Mucosa of stomach (tissue), 1 donor: ENCODE data around the gene ITPR1.

Experiments used
- H3K27me3 ChIP-seq: one replicate; pipeline ENCODE4 v1.7.0; 2013; ENCODE audit warnings: mild to moderate bottlenecking, low read length; ENCODE audit not compliant: control insufficient read depth, insufficient read depth
- H3K36me3 ChIP-seq: one replicate; pipeline ENCODE4 v1.7.0; 2013; ENCODE audit warnings: low read length; ENCODE audit not compliant: control insufficient read depth, insufficient read depth
- H3K4me1 ChIP-seq: one replicate; pipeline ENCODE4 v1.7.0; 2013; ENCODE audit warnings: mild to moderate bottlenecking, low read length; ENCODE audit not compliant: control insufficient read depth, insufficient read depth
- H3K4me3 ChIP-seq: one replicate; pipeline ENCODE4 v1.7.0; 2013; ENCODE audit warnings: low read length
- H3K9ac ChIP-seq: one replicate; pipeline ENCODE4 v1.7.0; 2013; ENCODE audit warnings: mild to moderate bottlenecking, low read length, moderate library complexity
- H3K9me3 ChIP-seq: one replicate; pipeline ENCODE4 v1.7.0; 2013; ENCODE audit warnings: mild to moderate bottlenecking, low read length, moderate library complexity; ENCODE audit not compliant: control insufficient read depth
- donor health status: Pancreatic carcinoma.

The ITPR1 gene

DNA sequence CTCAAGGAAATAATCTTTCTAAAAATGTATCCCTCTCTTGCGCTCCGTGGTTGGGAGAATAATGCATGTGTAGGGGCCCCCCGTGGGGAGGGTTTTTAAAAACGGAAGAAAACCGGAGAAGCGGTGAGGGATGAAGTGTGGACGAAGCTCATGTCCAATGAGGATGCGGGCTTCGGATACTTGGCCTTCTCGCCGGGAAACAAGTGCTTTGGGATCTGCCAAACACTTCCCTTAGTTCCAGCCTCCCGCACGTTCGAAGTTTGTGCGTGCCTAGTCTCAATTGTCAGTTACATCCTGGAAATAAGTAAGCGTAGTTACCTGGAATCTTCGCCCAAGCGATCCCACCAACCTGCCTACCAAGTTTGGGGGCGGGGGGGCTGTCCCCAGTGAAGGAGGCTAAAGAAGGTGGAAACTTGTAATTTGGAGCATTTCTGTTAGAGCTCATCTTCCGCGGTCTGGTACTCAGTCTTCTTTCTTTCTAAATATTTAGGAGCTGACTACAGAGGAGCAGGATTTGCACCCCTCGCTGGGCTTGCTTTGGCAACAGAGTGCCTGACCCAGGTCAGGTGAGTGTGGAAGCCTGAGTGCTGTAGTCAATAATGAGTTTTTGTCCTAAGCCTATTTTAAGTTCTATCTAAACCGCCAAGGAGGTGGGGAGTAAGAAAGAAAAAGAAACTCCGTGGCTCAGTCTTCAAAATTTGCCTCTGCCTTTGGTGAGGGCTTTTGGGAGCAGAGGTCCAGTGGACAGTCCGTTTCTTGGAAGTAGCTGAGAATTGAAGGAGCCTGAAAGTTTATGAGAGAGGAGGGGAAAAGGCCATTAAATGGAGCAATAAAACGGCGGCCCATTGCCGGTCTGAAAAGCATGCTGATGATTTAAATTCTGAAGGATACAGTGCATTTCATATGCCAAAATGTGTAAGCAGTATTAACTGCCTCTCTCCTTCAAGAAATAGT, 1.1 kb downstream of the ITPR1 start:
- no peaks in the 10 kb centered on the region for H3K27me3 ChIP-seq
- peak overlapping the region; percentile 77 for H3K4me3 ChIP-seq
- peak overlapping the region; percentile 75 for H3K9ac ChIP-seq
- H3K4me1 ChIP-seq = peaks cover 21% of the 10 kb centered on the region
- no peaks in the 10 kb centered on the region for H3K9me3 ChIP-seq
- no peaks in the 10 kb centered on the region for H3K36me3 ChIP-seq

DNA sequence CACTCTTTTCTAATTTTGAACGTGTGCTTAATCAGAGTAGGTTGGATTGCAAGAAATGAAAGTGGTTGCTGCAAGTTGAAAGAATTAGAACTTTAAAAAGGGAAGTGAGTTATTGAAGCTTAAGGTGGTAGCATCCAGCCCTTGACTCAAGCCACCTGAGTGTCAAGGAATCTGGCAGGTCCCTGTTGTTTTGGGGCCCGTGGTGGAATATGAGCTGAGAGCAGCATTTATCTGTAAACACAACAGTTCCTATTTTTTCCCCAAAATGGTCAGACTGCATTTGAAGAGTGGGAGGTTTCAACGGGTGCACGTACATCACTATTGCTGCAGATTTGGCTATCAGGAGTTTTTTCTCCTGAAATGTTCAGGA, 1.7 kb downstream of the ITPR1 start:
- Histone ChIP-seq H3K9ac (peak overlapping the region; percentile 75), H3K4me1 (peaks cover 21% of the 10 kb centered on the region), H3K4me3 (peak overlapping the region; percentile 77)

DNA sequence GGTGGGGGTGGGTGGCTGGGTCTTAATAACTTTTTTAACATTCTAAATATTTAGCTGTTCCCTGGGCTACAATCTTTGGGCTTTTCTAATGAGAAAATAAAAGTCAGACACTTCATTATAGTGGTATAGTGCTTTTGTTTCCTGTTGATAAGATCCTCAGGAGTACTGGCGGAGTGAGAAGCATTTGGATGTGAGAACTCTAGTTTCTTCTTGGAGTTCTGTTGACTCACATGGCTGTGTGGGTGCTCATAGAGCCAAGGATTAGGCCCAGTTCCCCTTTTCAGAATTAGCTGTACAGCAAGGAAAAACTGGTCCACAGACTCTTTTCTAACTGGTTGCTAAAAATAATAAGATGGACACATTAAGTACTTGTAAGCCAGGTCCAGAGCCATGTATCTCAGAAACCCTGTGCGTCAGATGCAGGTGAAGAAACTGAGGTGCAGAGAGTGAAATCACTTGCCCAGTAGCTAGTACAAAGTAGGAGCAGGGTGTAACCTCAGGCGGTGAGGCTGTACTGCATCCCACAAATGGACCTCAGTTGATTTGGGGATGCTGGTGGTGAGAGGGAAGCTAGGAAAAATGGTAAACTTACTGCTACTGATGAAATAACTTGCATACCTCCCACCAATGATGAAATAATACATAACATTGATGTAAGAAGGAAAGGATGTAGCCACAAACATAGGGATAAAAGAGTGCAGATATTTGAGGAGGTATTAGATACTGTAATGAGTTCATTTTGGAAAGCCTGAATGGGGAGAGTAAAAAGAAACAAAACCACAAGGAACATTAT, 2.3 kb downstream of the ITPR1 start:
- Histone ChIP-seq H3K4me3 (no peak overlapping the region), H3K27me3 (no peaks in the 10 kb centered on the region)

More for the DNA sequence above, 1.7 kb downstream of the ITPR1 start:
- no peaks in the 10 kb centered on the region for H3K9me3 ChIP-seq
- no peaks in the 10 kb centered on the region for H3K36me3 ChIP-seq
- no peaks in the 10 kb centered on the region for H3K27me3 ChIP-seq

DNA sequence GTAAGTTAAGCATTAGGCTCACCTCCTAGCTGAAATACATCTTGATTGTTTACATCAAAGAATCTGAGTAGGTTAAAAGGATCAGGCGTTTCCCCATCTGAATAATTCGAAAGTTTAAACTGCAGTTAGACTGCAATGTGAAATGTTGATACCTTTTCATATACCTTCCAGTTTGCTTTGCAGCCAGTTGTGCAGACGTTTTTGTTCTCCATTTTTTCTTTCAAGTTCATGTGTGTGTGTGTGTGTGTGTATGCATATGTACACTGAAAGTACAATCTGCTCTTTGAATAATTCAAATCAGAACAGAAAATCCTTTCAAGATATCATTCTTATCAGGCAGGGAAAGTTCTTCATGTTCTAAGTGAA, 2.9 kb downstream of the ITPR1 start:
- H3K4me3 ChIP-seq = no peak overlapping the region
- peaks cover 21% of the 10 kb centered on the region for H3K4me1 ChIP-seq
- H3K9ac ChIP-seq = no peak overlapping the region

More for the DNA sequence above, 2.3 kb downstream of the ITPR1 start:
- Histone ChIP-seq H3K36me3 (no peaks in the 10 kb centered on the region), H3K9me3 (no peaks in the 10 kb centered on the region), H3K4me1 (peaks cover 21% of the 10 kb centered on the region), H3K9ac (peak overlapping the region; percentile 75)

DNA sequence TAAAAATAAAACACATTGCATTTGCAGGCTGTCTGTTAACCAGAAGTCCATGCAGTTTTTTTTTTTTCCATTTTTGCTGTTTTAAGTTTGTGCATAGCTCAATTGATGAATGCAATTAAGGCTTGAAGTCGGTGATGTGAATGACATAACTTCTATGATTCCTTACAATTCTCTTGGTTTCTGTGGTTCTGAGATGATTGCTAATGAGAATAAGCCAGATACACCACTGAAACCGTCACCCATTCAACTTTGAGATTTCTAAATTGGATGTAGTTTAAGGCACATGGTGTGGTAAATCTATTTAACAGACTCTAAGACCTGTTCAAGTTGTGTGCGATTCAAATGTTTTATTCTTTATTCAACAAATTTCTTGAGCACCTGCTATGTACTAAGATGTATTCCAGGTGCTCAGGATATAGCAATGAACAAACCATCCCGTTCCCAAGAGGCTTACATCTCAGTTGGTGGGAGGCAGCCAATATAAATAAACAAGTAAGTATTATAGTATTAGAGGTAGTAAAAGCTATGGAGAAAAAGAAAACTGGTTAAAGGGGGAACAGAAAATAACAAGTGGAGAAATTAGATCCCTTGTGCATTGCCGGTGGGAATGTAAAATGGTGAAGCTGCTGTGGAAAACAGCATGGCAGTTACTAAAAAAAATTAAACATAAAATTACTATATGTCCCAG, 4.0 kb downstream of the ITPR1 start:
- H3K4me3 ChIP-seq = no peak overlapping the region
- H3K4me1 ChIP-seq = peaks cover 20% of the 10 kb centered on the region
- H3K9me3 ChIP-seq = no peaks in the 10 kb centered on the region
- no peaks in the 10 kb centered on the region for H3K36me3 ChIP-seq
- H3K9ac ChIP-seq = no peak overlapping the region
- no peaks in the 10 kb centered on the region for H3K27me3 ChIP-seq

More for the DNA sequence above, 2.9 kb downstream of the ITPR1 start:
- Histone ChIP-seq H3K9me3 (no peaks in the 10 kb centered on the region), H3K36me3 (no peaks in the 10 kb centered on the region), H3K27me3 (no peaks in the 10 kb centered on the region)

DNA sequence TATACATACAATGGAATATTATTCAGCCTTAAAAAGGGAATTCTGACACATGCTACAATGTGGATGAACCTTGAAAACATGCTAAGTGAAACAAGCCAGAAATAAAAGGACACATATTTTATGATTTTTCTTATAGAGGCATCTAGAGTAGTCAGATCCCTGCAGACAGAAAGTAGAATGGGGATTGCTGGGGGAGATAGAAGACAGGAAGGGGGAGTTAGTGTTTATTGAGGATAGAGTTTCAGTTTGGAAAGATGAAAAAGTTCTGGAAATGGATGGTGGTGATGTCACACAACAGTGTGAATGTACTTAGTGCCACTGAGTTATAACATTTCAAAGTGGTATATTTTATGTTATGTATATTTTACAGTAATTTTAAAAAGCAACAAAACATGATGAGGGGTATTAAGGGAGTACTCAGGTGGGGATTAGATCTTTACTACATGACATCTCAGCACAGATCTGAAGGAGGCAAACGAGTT, 4.7 kb downstream of the ITPR1 start:
- Histone ChIP-seq H3K9me3 (no peaks in the 10 kb centered on the region), H3K4me3 (no peak overlapping the region), H3K27me3 (no peaks in the 10 kb centered on the region), H3K4me1 (peaks cover 18% of the 10 kb centered on the region), H3K36me3 (no peaks in the 10 kb centered on the region), H3K9ac (no peak overlapping the region)

DNA sequence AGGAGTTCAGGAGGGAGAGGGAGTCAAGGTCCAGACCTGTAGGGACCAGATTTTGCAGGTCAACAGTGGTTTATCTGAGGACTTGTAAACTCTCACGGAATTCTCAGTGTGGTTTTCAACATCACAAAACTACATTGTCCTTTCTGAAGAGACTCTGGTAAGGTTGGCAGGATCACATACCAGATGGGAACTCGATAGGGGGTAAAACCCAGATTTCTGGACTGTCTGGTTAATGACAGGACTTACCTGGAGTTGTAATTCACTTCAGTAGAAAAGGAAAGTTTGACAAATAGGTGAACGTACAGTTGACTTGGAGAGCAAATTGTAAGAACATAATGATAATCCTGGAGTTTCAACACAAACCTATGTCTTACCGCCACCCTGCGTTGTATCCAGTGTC, 5.3 kb downstream of the ITPR1 start:
- Histone ChIP-seq H3K36me3 (no peaks in the 10 kb centered on the region), H3K4me3 (no peak overlapping the region), H3K27me3 (no peaks in the 10 kb centered on the region), H3K4me1 (peaks cover 23% of the 10 kb centered on the region), H3K9ac (no peak overlapping the region), H3K9me3 (no peaks in the 10 kb centered on the region)

DNA sequence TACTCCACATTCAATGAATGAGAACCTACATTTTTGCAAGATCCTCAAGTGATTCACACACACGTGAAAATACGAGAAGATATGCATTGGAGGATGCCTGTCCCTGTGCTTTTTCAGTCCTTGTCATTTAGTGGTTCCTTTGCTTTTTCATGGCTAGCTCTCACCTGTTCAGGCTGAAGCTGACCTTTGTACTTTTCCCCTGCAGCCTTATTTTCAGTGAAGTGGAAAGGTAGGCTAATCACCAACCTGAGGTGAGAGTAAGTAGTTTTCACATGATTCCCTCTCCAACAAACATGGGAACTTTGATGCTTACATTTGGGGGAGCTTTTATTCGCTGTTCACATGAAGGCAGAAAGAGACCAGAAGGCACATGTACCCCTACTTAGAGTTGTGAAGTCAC, 8.3 kb downstream of the ITPR1 start:
- Histone ChIP-seq H3K36me3 (no peaks in the 10 kb centered on the region), H3K27me3 (no peaks in the 10 kb centered on the region), H3K9me3 (no peaks in the 10 kb centered on the region), H3K4me3 (no peak overlapping the region), H3K4me1 (peaks cover 26% of the 10 kb centered on the region), H3K9ac (no peak overlapping the region)

DNA sequence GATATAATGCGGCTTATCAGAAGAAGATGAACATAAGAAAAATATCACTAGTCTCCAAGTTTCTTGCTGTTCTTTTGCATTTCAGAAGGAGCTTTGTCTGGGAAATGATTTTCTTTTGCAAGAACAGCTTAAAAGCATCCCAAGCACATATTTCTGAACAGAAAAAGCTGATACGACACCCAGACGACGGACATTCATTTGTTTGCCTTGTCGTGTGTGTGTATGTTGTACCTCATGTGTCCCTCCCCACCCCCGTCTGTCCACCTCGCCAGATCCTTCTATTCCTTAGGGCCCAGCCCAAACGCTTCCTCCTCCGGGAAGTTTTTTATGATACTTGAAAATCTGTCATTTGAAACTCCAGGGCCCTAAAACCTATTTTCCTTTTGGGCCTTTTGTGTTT, 8.8 kb downstream of the ITPR1 start:
- Histone ChIP-seq H3K36me3 (no peaks in the 10 kb centered on the region), H3K4me3 (no peak overlapping the region), H3K4me1 (peaks cover 26% of the 10 kb centered on the region), H3K9ac (no peak overlapping the region), H3K9me3 (no peaks in the 10 kb centered on the region), H3K27me3 (no peaks in the 10 kb centered on the region)

DNA sequence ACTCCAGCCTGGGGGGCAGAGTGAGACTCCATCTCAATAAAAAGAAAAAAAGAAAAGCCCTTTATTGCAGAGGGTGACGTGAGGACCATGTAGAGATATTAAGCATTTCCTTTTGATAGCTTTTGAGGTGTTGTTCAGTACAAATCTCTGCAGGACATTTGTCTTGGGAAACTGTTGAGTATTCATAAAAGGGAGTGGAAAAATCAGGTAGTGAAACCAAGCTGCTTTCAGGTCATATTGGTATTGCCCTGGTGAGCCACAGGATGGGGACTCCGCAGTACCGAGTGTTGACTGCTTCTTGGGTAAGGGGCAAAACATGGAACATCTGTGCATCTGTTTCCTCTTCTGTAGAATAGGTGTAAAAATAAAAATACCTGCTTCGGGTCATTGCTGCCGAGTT, 9.9 kb downstream of the ITPR1 start:
- Histone ChIP-seq H3K4me3 (no peak overlapping the region), H3K9ac (no peak overlapping the region), H3K9me3 (no peaks in the 10 kb centered on the region), H3K4me1 (peaks cover 26% of the 10 kb centered on the region), H3K27me3 (no peaks in the 10 kb centered on the region), H3K36me3 (no peaks in the 10 kb centered on the region)

DNA sequence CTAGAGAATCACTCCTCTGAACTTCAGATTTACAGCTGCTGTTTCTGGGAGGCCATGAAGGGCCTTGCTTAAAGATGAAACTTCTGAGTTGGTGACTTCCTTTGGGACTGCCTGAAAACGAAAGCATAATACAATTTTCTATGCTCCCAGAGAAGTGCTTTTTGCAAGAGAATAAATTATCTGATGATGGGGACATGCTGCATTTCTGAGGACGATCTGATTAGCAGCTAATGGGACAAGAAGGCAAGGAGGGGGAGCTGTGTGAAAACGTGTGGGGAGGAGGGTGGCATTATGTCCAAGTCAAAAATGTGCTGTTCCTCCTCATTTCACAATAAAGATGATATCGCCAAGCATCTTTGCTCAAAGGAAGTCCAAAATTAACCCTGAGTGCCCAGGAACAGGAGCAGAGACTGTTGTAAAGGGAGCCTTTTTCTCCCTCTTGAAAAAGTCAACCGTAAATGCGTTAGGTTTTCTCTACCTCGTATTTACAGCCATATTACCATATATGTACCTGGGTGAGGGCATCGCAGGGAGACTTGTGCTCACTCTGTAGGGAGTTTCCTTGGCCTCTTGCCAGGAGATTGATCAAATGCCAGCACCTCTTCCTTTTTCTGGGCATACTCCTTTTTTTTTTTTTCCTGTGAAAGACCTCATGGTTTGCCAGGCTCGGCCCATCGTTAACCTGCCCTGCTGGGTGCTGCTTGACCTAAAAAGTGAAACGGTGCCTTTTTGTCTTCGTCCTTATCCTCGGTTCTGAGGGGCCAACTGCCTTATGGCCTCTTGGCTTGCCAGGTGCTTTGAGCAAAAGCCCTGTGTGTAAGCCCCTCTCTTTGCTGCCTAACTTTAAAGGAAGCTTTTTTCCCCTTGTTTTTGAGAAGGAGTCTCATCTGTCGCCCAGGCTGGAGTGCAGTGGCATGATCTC, 11.5 kb downstream of the ITPR1 start:
- peaks cover 26% of the 10 kb centered on the region for H3K4me1 ChIP-seq
- H3K9ac ChIP-seq = no peak overlapping the region
- no peaks in the 10 kb centered on the region for H3K9me3 ChIP-seq
- H3K27me3 ChIP-seq = no peaks in the 10 kb centered on the region
- no peaks in the 10 kb centered on the region for H3K36me3 ChIP-seq
- no peak overlapping the region for H3K4me3 ChIP-seq
